DMS153 treated with DMSO at 0.1 percent for 48 hours (cell line): ENCODE measurements around the gene SRD5A3.

ENCODE experiments used
- DNase-seq: peaks from one replicate; lab custom pipeline; 2025; ENCODE audit not compliant: unreplicated experiment; lab: John Stamatoyannopoulos, UW

The SRD5A3 gene

GRCh38 chr4:55372259-55372658 is 26.2 kb downstream of the SRD5A3 start:
- no peak for DNase-seq

- no peak for DNase-seq
Observed at GRCh38 chr4:55373461-55373860, 27.4 kb downstream of the SRD5A3 start.

GRCh38 chr4:55376698-55377097 is 30.7 kb downstream of the SRD5A3 start:
- DNase-seq = no peak

- DNase-seq = no peak
Observed at GRCh38 chr4:55378617-55379467, 32.8 kb downstream of the SRD5A3 start.

DNA sequence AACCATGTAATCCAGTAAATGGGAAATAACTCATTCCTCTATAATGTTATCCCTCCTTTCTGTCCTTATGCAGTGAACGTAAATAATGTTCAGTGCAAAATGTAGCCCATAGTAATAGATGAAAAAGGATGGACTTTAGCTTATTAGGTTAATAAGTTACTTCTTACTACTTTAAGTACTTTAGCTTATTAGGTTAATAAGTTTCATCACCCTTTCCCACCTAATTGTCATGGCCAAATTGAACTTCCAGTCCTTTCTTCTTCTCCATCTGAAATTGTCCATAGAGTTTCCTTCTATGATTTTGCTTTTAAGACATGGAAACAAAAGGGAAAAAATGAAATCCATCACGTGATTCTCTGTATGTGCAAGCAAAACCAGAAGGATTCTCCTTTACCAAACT is 34.5 kb downstream of the SRD5A3 start:
- DNase-seq = no peak

DNA sequence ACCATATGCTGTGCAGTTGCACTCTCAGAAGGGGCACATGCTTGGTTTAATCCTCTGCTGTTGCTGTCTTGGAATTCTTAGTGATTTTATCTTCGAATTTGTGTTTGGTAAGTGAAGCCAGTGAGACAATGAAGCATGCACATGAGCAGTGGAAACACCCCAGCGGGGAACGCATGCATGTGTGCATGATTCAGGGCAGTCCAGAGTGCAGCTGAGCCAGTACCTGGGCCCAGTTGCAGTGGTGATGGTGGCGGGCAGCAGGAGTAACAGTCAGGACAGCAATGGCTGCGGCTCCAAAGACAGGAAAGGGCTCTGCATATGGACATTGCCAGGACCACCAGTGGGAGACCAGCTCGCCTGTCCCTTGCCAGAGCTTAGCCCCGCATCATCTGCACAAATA is 35.5 kb downstream of the SRD5A3 start:
- DNase-seq = no peak

- no peak for DNase-seq
Observed at GRCh38 chr4:55382488-55383003, 36.5 kb downstream of the SRD5A3 start.

GRCh38 chr4:55385201-55385649 is 39.2 kb downstream of the SRD5A3 start:
- DNase-seq = no peak

DNA sequence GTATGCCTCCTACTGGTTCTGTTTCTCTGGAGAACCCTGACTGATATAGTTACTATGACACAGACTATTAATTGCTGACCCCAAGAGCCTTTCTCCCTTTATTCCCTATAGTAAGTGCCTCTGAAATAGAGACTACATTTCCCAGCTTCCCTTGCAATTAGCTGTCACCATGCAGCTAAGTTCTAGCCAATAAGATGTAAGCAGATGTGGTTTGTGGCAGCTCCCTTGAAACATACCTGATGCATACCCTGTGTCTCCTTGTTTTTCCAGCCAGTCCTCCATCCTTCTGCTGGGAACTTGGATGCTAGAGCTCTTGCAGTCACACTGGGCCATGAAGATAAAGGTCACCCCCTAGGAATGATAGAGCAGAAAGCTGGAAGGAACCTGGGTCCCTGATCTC is 40.0 kb downstream of the SRD5A3 start:
- no peak for DNase-seq

DNA sequence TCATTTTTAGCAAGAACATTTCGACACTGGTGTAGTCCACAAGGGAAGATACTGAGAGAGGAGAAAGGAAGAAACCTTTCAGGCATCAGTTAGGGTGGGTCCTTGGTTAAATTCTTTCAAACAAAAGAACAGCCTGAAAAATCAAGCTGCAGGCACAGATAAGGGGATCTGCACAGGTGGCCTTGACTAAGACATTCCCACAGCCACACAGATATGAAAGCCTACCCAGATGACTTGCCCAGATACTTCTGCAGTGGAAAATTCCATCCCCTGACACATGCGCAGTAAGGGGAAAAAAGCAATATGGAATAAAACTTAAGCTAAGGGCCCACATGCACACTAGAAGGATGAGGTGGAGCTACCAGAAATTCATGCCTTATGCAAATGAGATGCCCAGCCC is 40.8 kb downstream of the SRD5A3 start:
- DNase-seq = no peak

- DNase-seq = peak; percentile 38
Observed at GRCh38 chr4:55393461-55394320, 47.6 kb downstream of the SRD5A3 start.

- DNase-seq = peak; percentile 52
Observed at GRCh38 chr4:55395218-55395528, 49.1 kb downstream of the SRD5A3 start.

GRCh38 chr4:55395529-55396307 is 49.7 kb downstream of the SRD5A3 start, which contains the start of gene TMEM165:
TSS of gene TMEM165 (plus strand) at chr4:55395957. CDS start at chr4:55396190, 233 bp downstream.
- DNase-seq = peak; percentile 82

DNA sequence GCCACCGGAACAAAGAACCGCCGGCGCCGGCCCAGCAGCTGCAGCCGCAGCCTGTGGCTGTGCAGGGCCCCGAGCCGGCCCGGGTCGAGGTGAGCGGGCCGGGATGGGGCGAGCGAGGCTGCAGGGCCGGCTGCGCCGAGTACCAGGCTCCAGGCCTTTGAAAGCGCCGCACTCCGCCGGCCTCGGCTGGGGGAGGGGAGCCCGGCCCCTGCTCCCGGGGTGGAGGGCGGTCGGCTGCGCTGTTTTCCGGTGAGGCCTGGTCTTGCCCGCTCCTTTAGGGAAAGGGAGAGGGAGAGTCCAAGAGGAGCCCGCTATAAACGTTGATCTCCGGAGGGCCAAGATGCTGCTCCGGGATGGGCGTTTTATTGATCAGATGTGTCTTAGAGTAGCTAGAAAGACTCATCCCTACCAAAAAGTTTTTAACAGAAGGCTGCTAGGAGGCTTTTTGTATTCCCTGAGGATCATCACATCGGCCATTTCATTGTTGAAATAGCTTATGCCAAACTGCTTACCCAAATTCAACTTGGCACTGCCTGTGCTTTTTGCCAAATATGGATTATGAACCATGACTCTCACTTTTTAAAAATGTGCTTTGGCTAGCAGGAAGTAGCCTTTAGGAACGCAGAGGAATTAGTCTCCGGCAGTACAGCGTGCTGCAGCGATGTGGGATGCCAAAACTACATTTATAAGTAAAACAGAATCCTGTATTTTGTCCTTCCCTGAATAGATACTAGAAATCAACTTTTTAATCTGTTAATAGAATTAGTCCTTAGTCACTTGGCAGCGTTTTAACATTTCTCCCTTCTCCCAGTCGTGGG is 50.5 kb downstream of the SRD5A3 start:
- no peak for DNase-seq

DNA sequence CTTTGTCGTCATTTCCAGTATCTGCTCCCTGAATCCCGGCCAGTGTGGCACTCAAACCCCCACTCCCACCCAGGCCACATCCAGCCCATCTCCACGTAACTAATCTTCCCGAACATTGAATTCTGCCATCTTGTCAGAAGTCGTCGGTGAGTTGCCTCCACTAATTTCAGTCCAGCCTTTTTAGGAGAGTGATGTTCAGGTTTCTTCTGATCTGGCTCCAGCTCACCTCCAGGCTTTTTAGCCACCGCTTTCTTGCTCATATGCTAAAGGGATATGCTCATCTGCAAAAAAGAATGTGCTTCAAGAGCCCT is 51.0 kb downstream of the SRD5A3 start:
- DNase-seq = no peak

- DNase-seq = no peak
Observed at GRCh38 chr4:55397520-55398321, 51.7 kb downstream of the SRD5A3 start.

DNA sequence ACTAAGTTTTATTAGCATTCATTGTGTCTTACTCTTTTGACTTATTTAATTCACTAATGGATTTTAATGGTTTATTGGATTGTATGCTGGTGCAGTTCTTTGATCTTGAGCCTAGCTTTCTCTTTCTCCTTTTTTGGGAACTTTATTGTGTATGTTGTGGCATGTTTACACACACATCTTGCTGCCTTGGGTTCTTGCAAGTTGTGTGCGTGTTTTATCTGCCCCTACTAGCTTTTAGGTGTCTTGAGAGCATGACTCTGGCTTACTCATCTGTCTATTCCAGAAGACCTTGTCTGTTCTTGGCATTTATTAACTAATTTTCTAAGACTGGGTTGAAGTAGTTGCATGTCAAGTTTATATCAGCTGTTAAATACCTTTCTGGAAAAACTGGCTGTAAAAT is 52.4 kb downstream of the SRD5A3 start:
- no peak for DNase-seq

- no peak for DNase-seq
Observed at GRCh38 chr4:55398966-55399365, 52.9 kb downstream of the SRD5A3 start.

GRCh38 chr4:55399581-55399980 is 53.5 kb downstream of the SRD5A3 start:
- DNase-seq = no peak

DNA sequence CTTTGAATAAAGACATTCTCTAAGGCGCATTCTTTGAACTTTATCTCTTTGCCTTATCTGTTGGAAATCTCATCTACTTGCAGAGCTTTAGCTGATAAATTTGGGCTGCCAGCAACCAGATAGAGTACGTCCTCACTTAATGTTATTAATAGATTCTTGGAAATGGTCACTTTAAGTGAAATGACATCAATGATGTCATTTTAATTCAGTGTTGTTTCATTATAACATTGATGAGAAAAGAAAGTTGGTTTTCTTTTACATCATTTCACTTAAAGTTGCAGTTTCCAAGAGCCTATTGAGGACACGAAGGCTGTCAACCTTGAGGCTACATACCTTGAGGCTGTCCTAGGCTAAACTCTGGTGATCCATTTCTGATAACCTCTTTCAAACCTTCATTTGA is 59.0 kb downstream of the SRD5A3 start:
- DNase-seq = no peak
